HepG2 (cell line): ENCODE measurements around the gene SUCLG1. TPM values are rescaled to one million over a fixed set of nuclear protein-coding genes. Genes with fewer than 3 reads are reported as not detected.

ENCODE experiments used
- ATAC-seq: fragments of 200-7000 bp; cut with Tn5 transposase; 3 replicates; pipeline ENCODE4 v1.9.1; 2020; ENCODE audit warnings: mild to moderate bottlenecking, moderate library complexity
- BruUV-seq: library from RNA; stranded (reverse); fragments of 400-500 nt; replicated peaks from 2 replicates; lab custom pipeline; 2021; lab: Mats Ljungman, UMichigan
- CTCF ChIA-PET: fragments of 300-600 bp; formaldehyde crosslinking; extraction: SDS; loops from one replicate; lab custom pipeline; 2021; ENCODE audit warnings: low total read pairs, inconsistent platforms, low intra/inter-chr PET ratio; lab: Yijun Ruan, JAX
- POLR2A ChIA-PET: fragments of 350-600 bp; sonication (Branson Sonifier 250); formaldehyde crosslinking; loops from one replicate; lab custom pipeline; 2020; ENCODE audit warnings: antibody characterized with exemption, inconsistent platforms; lab: Yijun Ruan, JAX
- DNase-seq: peaks from one replicate; pipeline ENCODE4 v3.0.0-alpha.2; 2015; ENCODE audit warnings: low spot score
- FAIRE-seq: peaks from 3 replicates; lab custom pipeline; 2011; peaks lifted over from hg19 to GRCh38; lab: Jason Lieb, UNC
- H2AFZ ChIP-seq: one replicate; pipeline ENCODE4 v1.6.1; 2011; ENCODE audit warnings: low read length, inconsistent platforms
- H3K27ac ChIP-seq: fragments of 300-600 bp; 3 replicates; pipeline ENCODE4 v1.8.0; 2011; ENCODE audit warnings: mixed run types, mild to moderate bottlenecking, mixed read lengths, low read length, inconsistent platforms; ENCODE audit not compliant: insufficient read depth; ENCODE audit errors: extremely low read length
- H3K27me3 ChIP-seq, 2 experiments: fragments of 200-600 bp in 1 of 2; 2 replicates in 1 of 2; 3 replicates in 1 of 2; pipeline versions ENCODE4 v1.6.0 to v1.8.0; 2011; ENCODE audit warnings: low read length in 2 of 2, mild to moderate bottlenecking in 2 of 2, moderate library complexity in 2 of 2, inconsistent platforms in 1 of 2; ENCODE audit not compliant: insufficient read depth in 2 of 2, control insufficient read depth in 1 of 2
- H3K36me3 ChIP-seq, 2 experiments: fragments of 200-600 bp in 1 of 2; replicated peaks in 1 of 2; 2 replicates in 1 of 2; 3 replicates in 1 of 2; pipeline versions ENCODE4 v1.5.1 to v1.8.0; 2011; ENCODE audit warnings: low read length in 2 of 2, inconsistent platforms in 1 of 2; ENCODE audit not compliant: insufficient read depth in 2 of 2, control insufficient read depth in 1 of 2
- H3K4me1 ChIP-seq: 2 replicates; pipeline ENCODE4 v1.5.1; 2012; ENCODE audit warnings: low read length, inconsistent platforms; ENCODE audit not compliant: insufficient read depth
- H3K4me2 ChIP-seq: 2 replicates; pipeline ENCODE4 v1.6.0; 2011; ENCODE audit warnings: low read depth, low read length, inconsistent platforms
- H3K4me3 ChIP-seq, 3 experiments: fragments of 200-600 bp in 1 of 3; sonication (generic), shearing (Covaris generic) in 1 of 3; replicated peaks in 1 of 3; 2 replicates each; pipeline ENCODE4 v1.5.1; 2011 to 2016; ENCODE audit warnings: low read length in 3 of 3, inconsistent platforms in 2 of 3, low read depth in 2 of 3, mild to moderate bottlenecking in 2 of 3, control low read depth in 1 of 3, mixed read lengths in 1 of 3; ENCODE audit not compliant: insufficient read depth in 1 of 3
- H3K79me2 ChIP-seq: one replicate; pipeline ENCODE4 v1.6.1; 2011; ENCODE audit warnings: low read length, inconsistent platforms; ENCODE audit not compliant: insufficient read depth
- H3K9ac ChIP-seq: 2 replicates; pipeline ENCODE4 v1.6.0; 2011; ENCODE audit warnings: mild to moderate bottlenecking, low read depth, low read length, inconsistent platforms; ENCODE audit not compliant: insufficient read depth
- H3K9me3 ChIP-seq: 2 replicates; pipeline ENCODE4 v1.5.1; 2012; ENCODE audit warnings: mild to moderate bottlenecking, low read length
- H4K20me1 ChIP-seq: 2 replicates; pipeline ENCODE4 v1.6.0; 2011; ENCODE audit warnings: inconsistent platforms, mild to moderate bottlenecking, low read length, moderate library complexity; ENCODE audit not compliant: insufficient read depth
- HDAC1 ChIP-seq: sonication (generic); formaldehyde crosslinking; IDR thresholded peaks from 2 replicates; pipeline ENCODE4 v1.5.1; 2020; ENCODE audit warnings: mild to moderate bottlenecking, missing genetic modification reagents
- NFIB ChIP-seq: sonication (generic); formaldehyde crosslinking; IDR thresholded peaks from 2 replicates; pipeline ENCODE4 v1.9.0; 2021; ENCODE audit warnings: missing genetic modification reagents, mild to moderate bottlenecking, borderline replicate concordance
- REST ChIP-seq, 2 experiments: IDR thresholded peaks; 2 replicates each; pipeline ENCODE4 v1.6.1; 2011 to 2012; ENCODE audit warnings: low read length in 2 of 2, borderline replicate concordance in 1 of 2, low read depth in 1 of 2, mild to moderate bottlenecking in 1 of 2, moderate library complexity in 1 of 2
- RFXAP ChIP-seq: sonication (generic); formaldehyde crosslinking; IDR thresholded peaks from 2 replicates; pipeline ENCODE4 v1.4.0; 2020; ENCODE audit warnings: missing genetic modification reagents, borderline replicate concordance
- RXRB ChIP-seq: IDR thresholded peaks from 2 replicates; pipeline ENCODE4 v1.6.1; 2016; ENCODE audit warnings: borderline replicate concordance, missing genetic modification reagents, missing compliant biosample characterization
- SIN3A ChIP-seq: IDR thresholded peaks from 2 replicates; pipeline ENCODE4 v1.6.1; 2011; ENCODE audit warnings: low read depth, mild to moderate bottlenecking, control low read depth, low read length, borderline replicate concordance
- ZNF207 ChIP-seq: fragments of 450-650 bp; IDR thresholded peaks from 2 replicates; pipeline ENCODE4 v1.6.1; 2016; ENCODE audit warnings: antibody characterized with exemption, borderline replicate concordance
- ZNF24 ChIP-seq: fragments of 450-650 bp; IDR thresholded peaks from 2 replicates; pipeline ENCODE4 v1.6.1; 2017; ENCODE audit warnings: antibody characterized with exemption, mild to moderate bottlenecking
- ZNF580 ChIP-seq: IDR thresholded peaks from 2 replicates; pipeline ENCODE4 v1.6.1; 2016; ENCODE audit warnings: low read depth, borderline replicate concordance
- WGBS: methylation state at CpG from one replicate; pipeline ENCODE4 v1.1.6; 2017; ENCODE audit warnings: low lambda C conversion rate; 5-methylcytosine and 5-hydroxymethylcytosine counted together
- in situ Hi-C: cut with HindIII; loops from 2 replicates; pipeline ENCODE4 v1.10.0; 2017; ENCODE audit warnings: low pct_unique_long_range_greater_than_20kb; ENCODE audit not compliant: extremely low pct_ligation_motif_present
- intact Hi-C: fragments of 100-400 bp; cut with micrococcal nuclease; formaldehyde crosslinking; loops from one replicate; pipeline ENCODE4 v1.10.0; 2022; ENCODE audit not compliant: unreplicated experiment
- polyA plus RNA-seq, 8 experiments: library from polyadenylated mRNA; depleted of rRNA in 3 of 8; stranded (reverse) in 7 of 8; unstranded in 1 of 8; fragments of >200 nt; fragmentation: Illumina TruSeq in 4 of 8; extraction: Trizol in 4 of 8; gene quantifications; 2 replicates each; pipeline versions ENCODE4 v1.2.1 to v1.2.3, GENCODE V29; 2011 to 2016; ENCODE audit warnings: low read depth in 4 of 8, missing spikeins in 1 of 8, mixed read lengths in 1 of 8; ENCODE audit not compliant: insufficient read depth in 1 of 8
- total RNA-seq, 5 experiments: library from RNA; depleted of rRNA; stranded (reverse); fragments of >200 nt; fragmentation: Illumina TruSeq; extraction: Trizol; gene quantifications; 2 replicates each; pipeline ENCODE4 v1.2.3, GENCODE V29; 2016; ENCODE audit warnings: low read depth in 1 of 5

The SUCLG1 gene
- total and polyA plus RNA-seq, 2 of the 13 experiments (the other 11 are each of a cell fraction or from before 2014, with no cell fraction given) = 58.7 to 121 TPM

- FAIRE-seq = no peak
- TF ChIP-seq HDAC1 (CRISPR knock-in tag) = no peak
- no peak for TF ChIP-seq RFXAP
- TF ChIP-seq NFIB (CRISPR knock-in tag) = no peak
- no peak for TF ChIP-seq ZNF580 (CRISPR knock-in tag)
- TF ChIP-seq ZNF24 = no peak
- no peak for TF ChIP-seq ZNF207
- no peak for TF ChIP-seq SIN3A
- no peak for TF ChIP-seq RXRB (CRISPR knock-in tag)
- no peak for TF ChIP-seq REST (IDR thresholded peaks at IDR 0.05; ENCODE audit: borderline replicate concordance in 1 of 2, low read depth in 1 of 2, low read length in 2 of 2)
- no peak overlapping the region for H3K9ac ChIP-seq
- no peaks in the 10 kb centered on the region for H4K20me1 ChIP-seq
- intact Hi-C loops = no loop called here
- no peak overlapping the region for H3K4me2 ChIP-seq
- BruUV-seq = no TSS peak
- ChIA-PET POLR2A (no interaction called here), CTCF (no interaction called here)
- H3K27ac ChIP-seq = no peak overlapping the region
- H3K36me3 ChIP-seq = no peaks in the 10 kb centered on the region
- H3K9me3 ChIP-seq = no peaks in the 10 kb centered on the region
- H3K4me3 ChIP-seq = no peak overlapping the region
- 55% methylated on average over 5 of the region's 5 CpGs for WGBS
- ATAC-seq = no peak
- peaks cover 15% of the 10 kb centered on the region for H3K4me1 ChIP-seq
- in situ Hi-C loops = no loop called here
- no peaks in the 10 kb centered on the region for H3K79me2 ChIP-seq
- no peak overlapping the region for H2AFZ ChIP-seq
- H3K27me3 ChIP-seq = no peaks in the 10 kb centered on the region
- DNase-seq = no peak
Observed at GRCh38 chr2:84481702-84482101, 22.6 kb upstream of the SUCLG1 start.
